Breast epithelium (tissue), 4 donors: ENCODE data around the gene TMIGD3. TPM values are rescaled to one million over a fixed set of nuclear protein-coding genes. Genes with fewer than 3 reads are reported as not detected.

Source experiments
- DNase-seq, 2 donors: peaks; one replicate each; pipeline ENCODE4 v3.0.0-alpha.2; 2019; ENCODE audit warnings: low spot score in 2 of 2
- H3K27ac ChIP-seq, 2 donors: fragments of 200-600 bp; sonication (generic) in 1 of 2; one replicate each; pipeline ENCODE4 v1.5.1; 2016 to 2019; ENCODE audit warnings: mild to moderate bottlenecking in 1 of 2
- H3K27me3 ChIP-seq, 2 donors: fragments of 200-600 bp; sonication (generic) in 1 of 2; one replicate each; pipeline versions ENCODE4 v1.5.1 to v1.6.0; 2017 to 2019; ENCODE audit warnings: control low read depth in 1 of 2, mild to moderate bottlenecking in 1 of 2
- H3K36me3 ChIP-seq: fragments of 200-600 bp; one replicate; pipeline ENCODE4 v1.5.1; 2019
- H3K4me1 ChIP-seq, 2 donors: fragments of 200-600 bp; sonication (generic); one replicate each; pipeline ENCODE4 v1.5.1; 2016 to 2019; ENCODE audit warnings: control low read depth in 1 of 2
- H3K4me3 ChIP-seq, 3 donors: fragments of 200-600 bp; sonication (generic); 1 replicate in 2 of 3; 2 replicates in 1 of 3; pipeline ENCODE4 v1.5.1; 2016 to 2019; ENCODE audit warnings: mild to moderate bottlenecking in 3 of 3, moderate library complexity in 2 of 3
- H3K9me3 ChIP-seq, 2 donors: fragments of 200-600 bp; sonication (generic) in 1 of 2; one replicate each; pipeline ENCODE4 v1.5.1; 2016 to 2019; ENCODE audit warnings: control low read depth in 1 of 2
- POLR2A ChIP-seq: fragments of 450-650 bp; IDR thresholded peaks from one replicate; pipeline ENCODE4 v1.6.1; 2016; ENCODE audit warnings: antibody characterized with exemption, mild to moderate bottlenecking, moderate library complexity
- POLR2AphosphoS5 ChIP-seq, 3 donors: sonication (generic); formaldehyde crosslinking; IDR thresholded peaks; one replicate each; pipeline ENCODE4 v1.6.1; 2017; ENCODE audit warnings: antibody characterized with exemption in 3 of 3
- intact Hi-C: fragments of 100-400 bp; cut with DNase I; formaldehyde crosslinking; loops from one replicate; pipeline ENCODE4 v1.15.1; 2023; ENCODE audit warnings: low total_unique reads
- total RNA-seq, 3 donors: library from RNA; depleted of rRNA; stranded (reverse); fragments of >200 nt; gene quantifications; one replicate each; pipeline ENCODE4 v1.1.0, GENCODE V29; 2016
- TF ChIP-seq, protein P1 (sequence below), 3 donors: fragments of 450-650 bp; IDR thresholded peaks; one replicate each; pipeline ENCODE4 v1.5.1; 2016 to 2017; ENCODE audit warnings: antibody characterized with exemption in 3 of 3, mild to moderate bottlenecking in 3 of 3, moderate library complexity in 3 of 3

Gene TMIGD3
- total RNA-seq, 3 donors from 2014 or later, result 5.9 to 14.6 (median 10.0) TPM

DNA sequence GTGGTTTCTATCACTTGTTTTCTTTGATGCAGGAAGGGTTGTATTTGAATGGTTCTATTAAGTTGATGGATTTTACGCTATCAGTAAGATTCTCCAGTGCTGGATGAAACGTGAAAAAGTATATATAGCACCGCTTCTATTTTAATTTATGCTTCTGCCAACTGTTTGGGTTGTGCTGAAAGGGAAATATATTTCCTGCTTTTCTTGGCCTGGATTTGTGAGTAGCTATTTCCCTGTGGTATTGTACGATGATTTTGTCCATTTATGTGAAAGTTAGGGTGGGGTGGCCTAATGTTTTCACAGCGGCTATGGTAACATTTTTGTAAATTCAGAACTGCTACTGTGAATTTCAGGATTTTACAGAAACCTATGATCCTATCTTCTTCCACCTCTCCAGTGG lies 29.3 kb downstream of the TMIGD3 start:
- Histone ChIP-seq H3K36me3 (no peaks in the 10 kb centered on the region), H3K27ac (peak overlapping the region in 1 of 2 donors; percentile 22), H3K4me3 (peak overlapping the region; percentile 6 to 24 (median 20)), H3K9me3 (no peaks in the 10 kb centered on the region), H3K27me3 (no peaks in the 10 kb centered on the region), H3K4me1 (no peaks in the 10 kb centered on the region)
- TF ChIP-seq POLR2A (no peak), POLR2AphosphoS5 (IDR thresholded peaks at IDR 0.05) (no peak)
- TF ChIP-seq, protein P1, sequence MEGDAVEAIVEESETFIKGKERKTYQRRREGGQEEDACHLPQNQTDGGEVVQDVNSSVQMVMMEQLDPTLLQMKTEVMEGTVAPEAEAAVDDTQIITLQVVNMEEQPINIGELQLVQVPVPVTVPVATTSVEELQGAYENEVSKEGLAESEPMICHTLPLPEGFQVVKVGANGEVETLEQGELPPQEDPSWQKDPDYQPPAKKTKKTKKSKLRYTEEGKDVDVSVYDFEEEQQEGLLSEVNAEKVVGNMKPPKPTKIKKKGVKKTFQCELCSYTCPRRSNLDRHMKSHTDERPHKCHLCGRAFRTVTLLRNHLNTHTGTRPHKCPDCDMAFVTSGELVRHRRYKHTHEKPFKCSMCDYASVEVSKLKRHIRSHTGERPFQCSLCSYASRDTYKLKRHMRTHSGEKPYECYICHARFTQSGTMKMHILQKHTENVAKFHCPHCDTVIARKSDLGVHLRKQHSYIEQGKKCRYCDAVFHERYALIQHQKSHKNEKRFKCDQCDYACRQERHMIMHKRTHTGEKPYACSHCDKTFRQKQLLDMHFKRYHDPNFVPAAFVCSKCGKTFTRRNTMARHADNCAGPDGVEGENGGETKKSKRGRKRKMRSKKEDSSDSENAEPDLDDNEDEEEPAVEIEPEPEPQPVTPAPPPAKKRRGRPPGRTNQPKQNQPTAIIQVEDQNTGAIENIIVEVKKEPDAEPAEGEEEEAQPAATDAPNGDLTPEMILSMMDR (IDR thresholded peaks at IDR 0.05), result no peak
- intact Hi-C loops, result no loop called here
- DNase-seq, result no peak

DNA sequence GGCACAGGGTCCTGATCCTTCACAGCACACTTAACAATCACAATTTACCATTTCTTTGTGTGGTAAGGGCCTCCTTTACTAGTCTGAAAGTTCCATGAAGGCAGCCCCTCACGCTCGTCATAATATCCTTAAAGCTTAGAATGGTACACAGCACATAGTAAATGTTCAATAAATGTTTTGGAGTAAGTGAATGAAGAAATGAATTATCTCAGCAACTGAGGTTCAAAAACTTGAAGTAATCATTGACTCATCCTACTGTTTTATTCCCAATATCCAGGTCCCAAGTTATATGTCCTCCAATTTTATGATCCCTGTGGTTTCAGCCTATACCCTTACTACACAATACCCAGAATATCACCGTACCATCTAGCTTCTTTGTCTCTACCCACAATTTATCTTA lies 31.9 kb downstream of the TMIGD3 start:
- no peaks in the 10 kb centered on the region for H3K9me3 ChIP-seq
- H3K36me3 ChIP-seq, result peaks cover 5% of the 10 kb centered on the region
- TF ChIP-seq POLR2A, result no peak
- TF ChIP-seq, protein P1 (IDR thresholded peaks at IDR 0.05), result no peak
- TF ChIP-seq POLR2AphosphoS5 (IDR thresholded peaks at IDR 0.05), result no peak
- no peaks in the 10 kb centered on the region for H3K27me3 ChIP-seq
- H3K4me1 ChIP-seq, result no peaks in the 10 kb centered on the region
- DNase-seq, result no peak
- H3K4me3 ChIP-seq, result no peak overlapping the region
- no peak overlapping the region for H3K27ac ChIP-seq
- intact Hi-C loops, result no loop called here

DNA sequence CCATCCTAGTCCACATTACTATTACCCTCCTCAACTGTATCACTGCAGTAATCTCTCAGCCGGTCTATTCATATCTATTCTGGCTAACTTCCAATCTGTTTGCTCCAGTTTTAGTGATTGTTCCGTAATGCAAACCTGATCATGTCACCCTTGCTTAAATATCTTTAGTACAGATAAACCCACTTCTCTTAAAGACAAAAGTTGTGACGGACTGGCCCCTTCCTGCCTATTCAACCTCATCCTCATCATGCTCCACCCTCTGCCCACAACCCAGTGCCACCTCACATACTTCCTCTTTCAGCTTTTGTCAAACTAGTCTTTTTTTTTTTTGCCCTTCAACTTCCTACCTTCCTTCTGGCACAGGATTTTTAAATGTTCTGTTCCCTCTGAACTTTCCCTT lies 32.4 kb downstream of the TMIGD3 start:
- Histone ChIP-seq H3K27ac (peak overlapping the region in 1 of 2 donors; percentile 36), H3K36me3 (peaks cover 5% of the 10 kb centered on the region)
- intact Hi-C loops, result no loop called here

DNA sequence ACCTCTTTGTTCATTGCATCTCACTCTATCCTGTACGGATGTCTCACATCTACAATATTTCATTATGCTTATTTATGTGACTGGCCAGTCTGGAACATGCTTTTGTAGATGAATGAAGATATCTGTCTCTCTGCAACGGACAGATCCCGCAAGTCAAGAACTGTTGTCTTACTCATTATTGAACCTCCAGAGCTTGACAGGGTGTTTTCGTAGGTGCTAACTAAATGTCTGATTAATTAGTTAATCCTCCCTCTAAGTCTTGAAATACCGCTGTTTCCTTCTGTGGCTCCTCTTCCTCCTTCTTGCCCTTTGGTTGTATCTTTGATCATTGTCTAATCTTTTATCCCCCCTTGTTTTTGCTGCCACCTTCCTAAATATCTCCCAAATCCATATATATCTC lies 32.8 kb downstream of the TMIGD3 start:
- Histone ChIP-seq H3K27ac (peak overlapping the region in 1 of 2 donors; percentile 36), H3K9me3 (no peaks in the 10 kb centered on the region), H3K4me1 (no peaks in the 10 kb centered on the region), H3K36me3 (peaks cover 5% of the 10 kb centered on the region), H3K4me3 (no peak overlapping the region), H3K27me3 (no peaks in the 10 kb centered on the region)
- no peak for DNase-seq
- intact Hi-C loops, result no loop called here
- TF ChIP-seq, protein P1 (IDR thresholded peaks at IDR 0.05), result no peak
- TF ChIP-seq POLR2AphosphoS5 (IDR thresholded peaks at IDR 0.05), result no peak
- no peak for TF ChIP-seq POLR2A

More for the DNA sequence above, 32.4 kb downstream of the TMIGD3 start:
- Histone ChIP-seq H3K9me3 (no peaks in the 10 kb centered on the region), H3K4me3 (no peak overlapping the region), H3K27me3 (no peaks in the 10 kb centered on the region), H3K4me1 (no peaks in the 10 kb centered on the region)
- peak in 1 of 2 donors; percentile 44 for DNase-seq
- TF ChIP-seq, protein P1 (IDR thresholded peaks at IDR 0.05), result no peak
- TF ChIP-seq POLR2AphosphoS5 (IDR thresholded peaks at IDR 0.05) (no peak), POLR2A (no peak)

DNA sequence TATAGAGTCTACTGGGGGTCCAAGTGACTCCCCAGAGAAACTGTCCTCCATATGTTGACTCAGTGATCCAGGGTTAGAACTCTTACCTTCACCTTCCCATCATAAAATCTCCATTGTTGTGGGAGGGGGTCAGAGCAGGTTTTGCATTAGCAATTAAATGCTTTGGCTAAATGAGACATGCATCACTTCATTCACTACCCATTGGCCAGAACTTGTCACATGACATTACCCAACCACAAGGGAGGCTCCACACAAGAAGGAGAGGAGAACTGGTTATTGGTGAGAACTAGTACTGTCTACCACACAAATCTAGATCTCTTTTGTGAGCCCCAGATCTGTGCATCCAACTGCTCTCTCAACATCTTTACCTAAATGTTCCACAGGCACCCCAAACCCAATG lies 33.9 kb downstream of the TMIGD3 start:
- Histone ChIP-seq H3K27ac (no peak overlapping the region), H3K27me3 (no peaks in the 10 kb centered on the region), H3K9me3 (no peaks in the 10 kb centered on the region), H3K4me1 (no peaks in the 10 kb centered on the region), H3K4me3 (no peak overlapping the region), H3K36me3 (peaks cover 5% of the 10 kb centered on the region)
- intact Hi-C loops, result no loop called here
- no peak for DNase-seq
- TF ChIP-seq, protein P1 (IDR thresholded peaks at IDR 0.05), result no peak
- TF ChIP-seq POLR2A, result no peak
- TF ChIP-seq POLR2AphosphoS5 (IDR thresholded peaks at IDR 0.05), result no peak
